HG02938 (cell line): ENCODE data around the gene TMEM98.
"Not testable (repeated sequence)": the region's sequence is repeated elsewhere in the genome, so short reads cannot be mapped to it uniquely, and the experiment has no call there.

Experiments used
- ATAC-seq: cut with Tn5 transposase; IDR thresholded peaks from one replicate; pipeline ENCODE4 v1.9.1; 2021; ENCODE audit warnings: mild to moderate bottlenecking, moderate library complexity; ENCODE audit not compliant: unreplicated experiment

Gene TMEM98

DNA sequence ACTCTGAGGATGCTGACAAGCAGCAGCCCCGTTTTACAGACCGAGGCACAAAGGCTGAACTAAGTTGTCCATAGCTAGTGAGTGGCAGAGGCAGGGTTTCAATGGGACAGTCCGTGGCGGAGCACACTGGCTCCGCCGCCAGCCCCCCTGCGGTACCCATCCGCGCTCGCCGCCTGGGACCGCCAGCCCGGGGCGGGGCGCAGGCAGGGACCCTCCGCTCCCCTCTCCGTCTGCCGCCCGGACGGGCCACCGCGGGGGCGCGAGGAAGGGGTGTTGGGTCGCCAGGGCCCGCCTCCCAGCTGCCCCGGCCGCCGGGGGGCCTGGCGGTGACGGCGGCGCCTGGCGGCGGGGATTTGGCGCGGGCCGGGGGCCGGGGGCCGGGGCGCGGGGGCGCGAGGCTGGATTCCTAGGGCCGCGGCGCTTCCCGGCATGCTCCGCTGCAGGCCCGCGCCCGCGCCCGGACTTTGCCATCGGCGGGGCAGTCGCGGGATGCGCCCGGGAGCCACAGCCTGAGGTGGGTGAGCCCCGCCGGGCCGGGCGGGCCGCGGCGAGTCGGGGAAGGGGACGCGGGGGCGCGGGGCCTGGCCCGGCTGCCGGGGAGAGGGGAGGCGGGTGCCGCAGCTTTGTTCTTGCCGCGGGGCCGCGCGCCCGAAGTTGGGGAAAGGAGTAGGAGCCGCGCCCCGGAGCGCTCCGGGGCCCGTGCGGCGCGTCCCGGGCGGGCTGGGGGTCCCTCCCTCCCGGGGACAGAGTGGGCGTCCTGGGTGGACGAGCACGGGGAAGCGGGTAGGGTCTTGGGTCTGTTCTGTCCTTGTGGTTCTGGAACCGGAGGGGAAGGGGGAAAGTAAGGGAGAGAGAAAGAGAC lies at the start of gene TMEM98:
Gene TMEM98 (plus strand): TSS at position 430 of the 862 bp plus-strand sequence. CDS start 3,376 bp downstream, outside the sequence.
- no peak for ATAC-seq

DNA sequence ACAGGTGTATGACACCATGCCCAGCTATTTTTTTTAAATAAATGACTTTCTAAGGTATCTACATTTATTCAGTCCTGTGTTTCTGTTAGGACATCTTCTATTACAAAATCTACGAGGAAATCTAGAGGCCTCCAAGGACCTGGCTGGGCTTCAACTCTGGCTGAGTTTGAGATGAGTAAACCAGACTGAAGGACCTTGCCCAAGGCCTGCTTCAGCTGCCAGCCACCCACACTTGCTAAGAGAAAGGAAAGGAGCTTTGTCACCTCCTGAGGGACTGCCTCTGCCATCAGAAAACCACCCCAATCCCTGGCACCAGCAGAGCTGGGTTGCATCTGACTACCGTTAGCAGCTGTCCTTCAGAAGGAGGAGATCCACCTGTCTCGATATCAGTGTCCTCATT lies 49.7 kb upstream of the TMEM98 start:
- no peak for ATAC-seq

DNA sequence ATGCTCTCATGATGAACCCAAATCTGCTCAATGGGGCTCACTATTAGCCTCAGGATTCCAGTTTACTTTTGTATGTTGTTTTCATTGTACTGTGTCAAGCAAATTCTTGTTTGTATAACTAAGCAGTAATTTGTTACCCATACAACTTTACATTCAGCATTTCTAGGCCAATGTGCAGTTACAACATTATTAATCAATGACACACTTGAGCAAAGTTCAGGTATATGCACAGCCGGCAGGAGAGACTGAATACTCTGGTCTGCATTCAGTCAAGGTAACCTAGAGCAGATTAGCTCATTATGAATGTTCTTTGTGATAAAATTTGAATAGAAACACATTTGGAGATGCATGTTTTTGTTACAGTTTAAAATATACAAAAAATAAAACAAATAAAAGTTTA lies 48.8 kb upstream of the TMEM98 start:
- ATAC-seq: no peak

- ATAC-seq: no peak
Observed at GRCh38 chr17:32880671-32881453, 47.1 kb upstream of the TMEM98 start.

- no peak for ATAC-seq
Observed at GRCh38 chr17:32882029-32882428, 45.9 kb upstream of the TMEM98 start.

- ATAC-seq: no peak
Observed at GRCh38 chr17:32882734-32883133, 45.2 kb upstream of the TMEM98 start.

- ATAC-seq: not testable (repeated sequence)
Observed at GRCh38 chr17:32886951-32887350, 41.0 kb upstream of the TMEM98 start.

DNA sequence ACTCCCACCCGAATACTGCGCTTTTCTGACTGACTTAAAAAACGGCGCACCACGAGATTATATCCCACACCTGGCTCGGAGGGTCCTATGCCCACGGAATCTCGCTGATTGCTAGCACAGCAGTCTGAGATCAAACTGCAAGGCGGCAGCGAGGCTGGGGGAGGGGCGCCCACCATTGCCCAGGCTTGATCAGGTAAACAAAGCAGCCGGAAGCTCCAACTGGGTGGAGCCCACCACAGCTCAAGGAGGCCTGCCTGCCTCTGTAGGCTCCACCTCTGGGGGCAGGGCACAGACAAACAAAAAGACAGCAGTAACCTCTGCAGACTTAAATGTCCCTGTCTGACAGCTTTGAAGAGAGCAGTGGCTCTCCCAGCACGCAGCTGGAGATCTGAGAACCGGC lies 40.5 kb upstream of the TMEM98 start:
- not testable (repeated sequence) for ATAC-seq

- no peak for ATAC-seq
Observed at GRCh38 chr17:32894245-32894644, 33.7 kb upstream of the TMEM98 start.

GRCh38 chr17:32896647-32897258 lies 31.2 kb upstream of the TMEM98 start:
- ATAC-seq: no peak

GRCh38 chr17:32899236-32900013 lies 28.5 kb upstream of the TMEM98 start:
- no peak for ATAC-seq

DNA sequence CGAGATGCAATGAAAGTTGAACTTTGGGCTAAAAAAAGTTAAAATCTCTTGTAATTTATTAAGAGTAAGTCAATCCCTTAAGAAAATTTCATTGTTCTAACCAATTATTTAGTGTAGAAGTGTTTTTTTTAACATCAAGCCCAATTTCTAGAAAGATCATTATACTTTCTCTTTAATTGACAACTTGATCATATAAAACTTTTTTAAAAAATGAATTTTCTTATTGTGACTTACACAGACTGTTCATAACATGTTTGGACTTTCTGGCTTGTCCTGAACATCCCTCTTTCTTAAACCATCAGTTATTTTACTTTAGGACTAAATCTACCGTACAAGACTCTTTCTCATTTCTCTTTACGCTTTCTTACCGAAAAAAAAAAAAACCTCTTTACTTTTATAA lies 26.2 kb upstream of the TMEM98 start:
- ATAC-seq: no peak

DNA sequence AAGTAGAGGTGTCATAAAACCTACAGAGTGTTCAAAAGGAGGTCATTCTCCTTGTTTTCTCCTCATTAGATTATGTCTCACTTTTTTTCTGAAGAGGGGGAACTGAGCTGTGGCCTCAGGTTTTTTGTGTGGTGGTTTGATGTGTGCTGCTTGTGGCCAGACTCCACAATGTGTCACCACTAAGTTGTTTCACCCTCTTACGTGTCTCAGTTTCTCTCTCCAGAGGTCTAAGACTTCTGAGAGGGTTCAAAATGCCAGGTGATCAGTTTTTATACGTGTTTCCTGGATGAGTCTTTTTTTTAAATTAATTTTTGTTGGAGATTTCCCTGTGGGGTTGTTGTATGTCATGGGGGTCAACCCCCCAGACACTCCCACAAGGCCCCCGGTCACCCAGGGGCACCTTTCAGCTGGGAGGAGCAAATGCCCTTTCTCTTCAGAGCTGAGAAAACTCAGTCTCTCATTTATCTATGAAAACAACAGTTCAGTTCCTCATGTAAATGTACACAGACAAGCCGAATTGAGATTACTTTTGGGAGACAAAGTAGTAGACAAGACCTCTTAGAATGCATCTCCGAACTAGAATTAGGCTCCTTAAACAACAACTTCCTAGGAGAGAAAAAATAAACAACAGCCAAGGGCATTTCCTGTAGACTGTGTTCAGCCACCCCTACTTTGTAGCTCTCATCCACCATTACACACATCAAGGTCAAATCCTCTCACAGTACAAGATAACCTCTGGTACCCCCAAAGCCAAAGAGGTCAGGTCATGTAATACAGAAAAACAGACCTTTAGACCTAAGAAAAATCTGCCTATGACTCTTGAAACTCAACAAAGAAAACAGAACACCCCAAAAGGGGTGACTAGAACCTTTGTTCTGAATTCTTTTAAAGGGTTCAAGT lies 23.9 kb upstream of the TMEM98 start:
- ATAC-seq: no peak

DNA sequence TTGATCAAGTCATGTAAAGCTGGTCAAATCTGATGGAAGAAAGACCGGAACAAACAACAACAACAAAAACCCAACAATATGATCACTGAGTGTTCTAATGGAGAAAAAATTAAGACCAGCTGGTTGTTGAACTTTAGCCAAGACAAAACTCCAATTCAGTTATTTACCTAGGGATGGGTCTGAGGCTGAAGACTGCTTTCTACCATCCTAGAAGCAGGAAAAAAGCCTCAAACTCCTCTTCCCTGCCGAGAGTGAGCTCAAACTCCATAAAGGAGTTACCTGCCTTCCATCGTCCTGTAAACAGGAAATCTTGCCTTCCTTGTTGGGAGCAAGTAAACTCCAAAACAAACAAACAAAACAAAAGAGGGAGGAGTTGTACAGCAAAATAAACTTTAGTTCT lies 23.1 kb upstream of the TMEM98 start:
- no peak for ATAC-seq

DNA sequence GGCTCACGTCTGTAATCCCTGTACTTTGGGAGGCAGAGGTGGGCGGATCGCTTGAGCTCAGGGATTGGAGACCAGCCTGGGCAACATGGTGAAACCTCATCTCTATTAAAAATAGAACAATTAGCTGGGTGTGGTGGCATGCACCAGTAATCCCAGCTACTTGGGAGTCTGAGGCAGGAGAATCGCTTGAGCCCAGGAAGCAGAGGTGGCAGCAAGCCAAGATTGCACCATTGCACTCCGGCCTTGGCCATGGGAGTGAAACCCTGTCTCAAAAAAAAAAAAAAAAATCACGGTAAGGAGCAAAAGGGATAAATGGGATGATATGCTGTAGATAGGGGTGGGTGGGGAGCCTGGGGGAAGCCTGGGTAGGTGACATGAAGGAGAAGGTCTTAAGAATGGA lies 20.4 kb upstream of the TMEM98 start:
- no peak for ATAC-seq

DNA sequence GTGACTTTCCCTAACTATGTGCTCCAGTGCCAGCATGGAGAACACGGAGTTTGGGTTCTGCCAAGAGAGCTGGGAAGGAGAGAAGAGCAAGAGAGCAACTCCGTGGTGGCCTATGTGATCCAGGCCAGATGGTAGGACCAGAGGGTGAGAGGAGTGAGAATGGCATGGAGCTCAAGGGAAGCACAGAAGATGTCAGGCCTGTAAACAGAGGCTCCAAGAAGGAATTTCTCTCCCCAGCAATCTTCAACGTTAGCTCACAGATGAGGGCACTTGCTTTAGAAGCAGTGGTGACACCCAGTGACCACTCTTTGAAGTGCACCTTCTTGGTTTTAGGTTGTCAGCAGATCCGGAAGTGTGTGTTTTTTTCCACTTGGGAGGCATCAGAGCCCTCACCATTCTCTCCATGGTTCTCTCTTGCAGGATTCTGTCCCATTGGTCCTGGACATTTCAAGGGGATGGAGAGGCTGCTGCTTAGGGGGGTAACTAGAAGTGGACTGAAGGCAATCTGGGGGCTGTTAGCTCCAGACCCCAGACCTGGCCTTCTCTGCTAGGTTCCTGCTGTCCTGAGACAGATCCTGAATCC lies 18.1 kb upstream of the TMEM98 start:
- ATAC-seq: no peak

DNA sequence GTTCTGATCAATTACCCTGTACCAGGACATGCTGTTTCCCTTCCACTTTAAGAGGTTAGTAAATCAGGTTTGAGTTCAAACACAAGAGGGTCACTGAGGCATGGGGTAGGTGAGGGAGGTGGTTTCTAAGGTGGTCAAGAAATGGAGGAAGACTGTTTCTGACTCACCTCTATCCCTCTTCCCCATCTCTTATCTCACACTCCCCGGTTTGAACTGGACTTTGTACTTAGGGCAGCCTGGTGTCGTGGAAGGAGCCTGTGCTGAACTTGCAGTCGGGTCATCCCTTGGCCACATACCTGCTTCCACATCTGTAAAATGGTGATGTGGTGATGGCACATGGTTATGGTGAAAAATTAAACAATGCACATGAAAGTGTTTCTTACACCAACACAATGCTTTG lies 17.2 kb upstream of the TMEM98 start:
- no peak for ATAC-seq

- no peak for ATAC-seq
Observed at GRCh38 chr17:32912218-32912897, 15.6 kb upstream of the TMEM98 start.

DNA sequence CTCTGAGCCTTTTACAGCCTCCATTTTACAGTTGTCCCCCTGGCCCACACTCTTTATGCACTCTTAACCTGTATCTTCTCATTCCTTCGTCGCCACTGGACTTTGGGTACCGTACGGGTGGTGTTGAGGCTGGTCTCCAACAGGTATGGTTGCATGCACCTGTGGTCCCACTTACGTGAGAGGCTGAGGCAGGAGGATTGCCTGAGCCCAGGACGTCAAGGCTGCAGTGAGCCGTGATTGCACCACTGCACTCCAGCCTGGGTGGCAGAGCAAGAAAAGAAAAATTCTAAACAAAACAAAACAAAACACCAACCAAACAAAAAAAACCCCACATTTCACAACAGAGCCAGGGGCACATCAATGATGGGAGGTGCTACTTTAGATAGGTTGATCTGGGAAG lies 14.4 kb upstream of the TMEM98 start:
- ATAC-seq: no peak
